T-cell (primary cell): ENCODE measurements around the gene IQGAP2. TPM values are rescaled to one million over a fixed set of nuclear protein-coding genes. Genes with fewer than 3 reads are reported as not detected.
A peak's percentile ranks its signal among the peaks of the same experiment; 100 is the strongest.

ENCODE experiments used
- ATAC-seq, 4 experiments: fragments of 200-7000 bp in 3 of 4; fragments of 150-1000 bp in 1 of 4; cut with Tn5 transposase; replicated peaks in 1 of 4; 1 replicate in 3 of 4; 2 replicates in 1 of 4; pipeline ENCODE4 v1.10.0; 2021; ENCODE audit warnings: moderate library complexity in 3 of 4, mild to moderate bottlenecking in 2 of 4, moderate number of reproducible peaks in 1 of 4
- CTCF ChIA-PET, 2 donors: fragments of 300-600 bp; sonication (Branson Sonifier 250); formaldehyde crosslinking; loops; one replicate each; lab custom pipeline; 2022; ENCODE audit warnings: antibody characterized with exemption in 2 of 2; lab: Charles Lee
- POLR2A ChIA-PET, 2 donors: fragments of 300-600 bp; sonication (Branson Sonifier 250); formaldehyde crosslinking; loops; one replicate each; lab custom pipeline; 2022; ENCODE audit warnings: antibody characterized with exemption in 2 of 2; lab: Charles Lee
- DNase-seq, 35 experiments: peaks; one replicate each; pipeline versions ENCODE4 v3.0.0 to v3.0.0-alpha.2; 2013 to 2023
- H3K27ac ChIP-seq: one replicate; pipeline ENCODE4 v1.5.1; 2013; ENCODE audit warnings: low read length
- H3K27me3 ChIP-seq, 2 experiments: replicated peaks in 1 of 2; 1 replicate in 1 of 2; 2 replicates in 1 of 2; pipeline versions ENCODE4 v1.6.1 to v1.7.0; 2013; ENCODE audit warnings: low read length in 1 of 2, mixed read lengths in 1 of 2; ENCODE audit not compliant: control insufficient read depth in 2 of 2, insufficient read depth in 2 of 2; ENCODE audit errors: extremely low read depth in 1 of 2
- H3K36me3 ChIP-seq, 2 donors: 1 replicate in 1 of 2; 2 replicates in 1 of 2; pipeline versions ENCODE4 v1.6.1 to v1.7.0; 2013; ENCODE audit warnings: low read length in 1 of 2; ENCODE audit not compliant: control insufficient read depth in 2 of 2, insufficient read depth in 1 of 2; ENCODE audit errors: extremely low read depth in 1 of 2
- H3K4me1 ChIP-seq, 2 experiments: 1 replicate in 1 of 2; 2 replicates in 1 of 2; pipeline versions ENCODE4 v1.6.1 to v1.7.0; 2013; ENCODE audit warnings: low read length in 2 of 2, mixed read lengths in 1 of 2; ENCODE audit not compliant: insufficient read depth in 2 of 2, control insufficient read depth in 1 of 2; ENCODE audit errors: extremely low read depth in 1 of 2
- H3K4me3 ChIP-seq, 2 donors: 1 replicate in 1 of 2; 2 replicates in 1 of 2; pipeline versions ENCODE4 v1.5.1 to v1.7.0; 2013; ENCODE audit warnings: mild to moderate bottlenecking in 2 of 2, low read length in 1 of 2, moderate library complexity in 1 of 2; ENCODE audit not compliant: control insufficient read depth in 1 of 2; ENCODE audit errors: extremely low read depth in 1 of 2
- H3K9me3 ChIP-seq: 2 replicates; pipeline ENCODE4 v1.7.0; 2013
- H3K27ac Mint-ChIP-seq, 2 donors: one replicate each; pipeline ENCODE4 v1.8.0; 2020 to 2021; ENCODE audit warnings: mild to moderate bottlenecking in 2 of 2, mixed read lengths in 2 of 2
- H3K27me3 Mint-ChIP-seq, 2 donors: one replicate each; pipeline ENCODE4 v1.8.0; 2021 to 2022; ENCODE audit warnings: mixed read lengths in 2 of 2
- H3K36me3 Mint-ChIP-seq: one replicate; pipeline ENCODE4 v1.8.0; 2021; ENCODE audit warnings: mixed read lengths
- H3K4me1 Mint-ChIP-seq, 3 donors: one replicate each; pipeline ENCODE4 v1.8.0; 2020 to 2022; ENCODE audit warnings: mixed read lengths in 3 of 3, mild to moderate bottlenecking in 1 of 3
- H3K4me3 Mint-ChIP-seq, 3 donors: one replicate each; pipeline ENCODE4 v1.8.0; 2020 to 2022; ENCODE audit warnings: mild to moderate bottlenecking in 3 of 3, mixed read lengths in 3 of 3, moderate library complexity in 3 of 3
- H3K9me3 Mint-ChIP-seq, 3 donors: one replicate each; pipeline ENCODE4 v1.8.0; 2020 to 2022; ENCODE audit warnings: mixed read lengths in 3 of 3
- WGBS: methylation state at CpG from one replicate; pipeline ENCODE4 v1.1.5; 2013; ENCODE audit warnings: missing lambda C conversion rate; ENCODE audit not compliant: insufficient coverage; 5-methylcytosine and 5-hydroxymethylcytosine counted together
- total RNA-seq, 35 experiments: library from RNA in 6 of 35; stranded (reverse) in 6 of 35; fragments of 120-200 nt in 1 of 35; gene quantifications; one replicate each; pipeline versions ENCODE4 v1.2.1 to v1.2.4 and lab custom pipeline; 2013 to 2026

IQGAP2 gene
- total RNA-seq, 5 donors from 2014 or later (not counting 1 experiment from before 2014, with no cell fraction given): 66.5 to 121 (median 72.5) TPM

DNA sequence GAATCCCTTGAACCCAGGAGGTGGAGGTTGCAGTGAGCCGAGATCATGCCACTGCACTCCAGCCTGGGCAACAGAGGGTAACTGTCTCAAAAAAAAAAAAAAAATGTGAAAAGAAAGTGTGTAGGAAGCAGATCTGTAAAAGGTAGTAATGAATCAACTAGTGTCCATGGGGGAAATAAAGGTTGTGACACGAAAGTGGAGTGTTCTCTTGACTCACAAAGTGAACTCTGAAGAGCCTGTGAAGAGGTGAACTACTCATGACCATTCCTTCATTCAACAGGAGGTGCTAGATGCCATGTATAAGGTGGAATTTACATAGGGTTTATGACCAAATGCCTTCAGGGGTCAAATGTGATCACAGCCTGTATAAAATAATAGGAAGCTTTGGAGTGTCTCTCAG, 12.8 kb downstream of the IQGAP2 start:
- ATAC-seq: no peak

GRCh38 chr5:76419597-76420298, 16.7 kb downstream of the IQGAP2 start:
- Histone ChIP-seq H3K4me3 (no peak overlapping the region), H3K27me3 (no peaks in the 10 kb centered on the region), H3K27ac (no peak overlapping the region), H3K36me3 (no peaks in the 10 kb centered on the region), H3K9me3 (no peaks in the 10 kb centered on the region), H3K4me1 (peaks cover under 1 to 9% of the 10 kb centered on the region in 2 experiments)
- peak overlapping the region in 1 of 2 donors; percentile 0 for H3K27ac Mint-ChIP-seq
- H3K4me1 Mint-ChIP-seq: peaks cover 58 to 74% (median 72%) of the 10 kb centered on the region in 3 donors
- no peaks in the 10 kb centered on the region for H3K9me3 Mint-ChIP-seq
- ChIA-PET POLR2A (interaction anchor here (0.6 kb wide), 3 partner anchors 32 to 238 kb away, joined by 3 to 6 read pairs (median 4); no protein-coding TSS in a partner anchor), CTCF (interaction anchor here (0.6 to 1.7 kb wide), 3 partner anchors 13 to 202 kb away, joined by 3 to 5 read pairs (median 3); no protein-coding TSS in a partner anchor)
- ATAC-seq: no peak
- DNase-seq: no peak
- no peak overlapping the region for H3K4me3 Mint-ChIP-seq
- WGBS: no CpG with 5 or more reads among the region's 1 CpG
- peaks cover 17% of the 10 kb centered on the region for H3K36me3 Mint-ChIP-seq
- no peaks in the 10 kb centered on the region for H3K27me3 Mint-ChIP-seq

More for the DNA sequence above, 12.8 kb downstream of the IQGAP2 start:
- no CpG with 5 or more reads among the region's 2 CpGs for WGBS
- no peaks in the 10 kb centered on the region for H3K36me3 ChIP-seq
- H3K27me3 ChIP-seq: no peaks in the 10 kb centered on the region
- Mint-ChIP-seq H3K4me1 (peaks cover 70 to 74% (median 71%) of the 10 kb centered on the region in 3 donors), H3K27ac (peak overlapping the region; percentile 55 to 56), H3K4me3 (no peak overlapping the region), H3K36me3 (peaks cover 24% of the 10 kb centered on the region), H3K27me3 (no peaks in the 10 kb centered on the region), H3K9me3 (no peaks in the 10 kb centered on the region)
- H3K27ac ChIP-seq: no peak overlapping the region
- H3K4me3 ChIP-seq: no peak overlapping the region
- CTCF ChIA-PET: interaction anchor here in 1 of 2 donors (0.6 to 0.7 kb wide), 3 partner anchors 12 to 172 kb away, joined by 3 read pairs; no protein-coding TSS in a partner anchor
- H3K4me1 ChIP-seq: peaks cover 0 to 14% of the 10 kb centered on the region in 2 experiments
- no peaks in the 10 kb centered on the region for H3K9me3 ChIP-seq
- DNase-seq: no peak
- POLR2A ChIA-PET: interaction anchor here (0.7 to 2.0 kb wide), 4 partner anchors 9 to 13 kb away, joined by 3 to 5 read pairs (median 4); no protein-coding TSS in a partner anchor

DNA sequence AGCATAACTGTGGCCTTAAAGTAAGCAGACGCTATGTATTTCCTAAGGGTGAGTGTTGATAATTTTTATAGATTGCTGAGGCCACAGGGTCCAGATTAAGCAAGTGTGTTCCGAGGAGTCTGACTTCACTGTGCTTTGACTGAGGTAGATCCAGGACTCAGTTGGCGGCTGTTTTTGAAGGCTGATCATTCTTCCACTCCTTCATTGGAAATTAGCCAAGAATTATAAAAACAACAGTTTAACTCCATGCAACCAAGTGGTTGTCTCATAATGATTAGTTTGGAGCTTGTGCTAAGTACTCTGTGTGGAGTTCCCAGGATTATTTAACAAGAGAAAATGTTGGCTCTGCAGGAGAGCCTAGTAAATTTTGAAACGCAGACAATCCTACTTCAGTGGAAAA, 19.1 kb downstream of the IQGAP2 start:
- Mint-ChIP-seq H3K4me3 (no peak overlapping the region), H3K9me3 (no peaks in the 10 kb centered on the region), H3K27ac (peak overlapping the region; percentile 49 to 52), H3K36me3 (peaks cover 11% of the 10 kb centered on the region), H3K4me1 (peaks cover 54 to 82% (median 76%) of the 10 kb centered on the region in 3 donors), H3K27me3 (no peaks in the 10 kb centered on the region)
- no peak for ATAC-seq
- Histone ChIP-seq H3K27ac (no peak overlapping the region), H3K36me3 (no peaks in the 10 kb centered on the region), H3K9me3 (no peaks in the 10 kb centered on the region), H3K27me3 (no peaks in the 10 kb centered on the region), H3K4me1 (peaks cover 4 to 25% of the 10 kb centered on the region in 2 experiments), H3K4me3 (no peak overlapping the region)
- POLR2A ChIA-PET: no interaction called here
- no peak for DNase-seq
- WGBS: 100% methylated on average over 2 of the region's 4 CpGs
- CTCF ChIA-PET: interaction anchor here (0.9 to 1.5 kb wide), 2 partner anchors 16 to 19 kb away, joined by 3 to 5 read pairs; partner anchors contain the start of gene IQGAP2 (in 1 of the 2)

DNA sequence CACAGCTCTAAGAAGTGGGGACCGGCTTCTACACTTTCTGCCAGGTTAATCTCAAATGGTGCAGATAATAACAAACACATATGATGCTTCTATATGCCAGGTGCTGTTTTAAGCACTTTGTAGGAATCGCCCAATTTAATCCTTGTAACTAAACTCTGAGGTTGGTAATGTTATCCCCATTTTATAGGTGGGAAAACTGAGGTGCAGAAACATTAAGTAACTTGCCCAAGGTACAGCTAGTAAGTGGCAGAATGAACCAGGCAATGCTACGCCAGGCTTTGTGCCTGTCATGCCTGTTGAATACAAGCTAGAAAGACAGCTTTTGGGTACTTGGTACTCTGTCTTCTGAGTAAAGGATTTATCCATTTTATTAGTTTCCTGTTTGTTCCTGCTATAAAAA, 19.7 kb downstream of the IQGAP2 start:
- Mint-ChIP-seq H3K36me3 (peaks cover 16% of the 10 kb centered on the region), H3K4me3 (no peak overlapping the region), H3K27ac (peak overlapping the region; percentile 49 to 52), H3K9me3 (no peaks in the 10 kb centered on the region), H3K27me3 (no peaks in the 10 kb centered on the region), H3K4me1 (peaks cover 59 to 87% (median 81%) of the 10 kb centered on the region in 3 donors)
- H3K4me1 ChIP-seq: peaks cover 4 to 25% of the 10 kb centered on the region in 2 experiments
- ATAC-seq (no peak), DNase-seq (no peak)
- ChIA-PET POLR2A (no interaction called here), CTCF (interaction anchor here in 1 of 2 donors (1.5 kb wide), 1 partner anchor 19 kb away, joined by 3 read pairs; the partner anchor contains the start of gene IQGAP2)
- no peaks in the 10 kb centered on the region for H3K27me3 ChIP-seq
- H3K9me3 ChIP-seq: no peaks in the 10 kb centered on the region
- H3K36me3 ChIP-seq: peaks cover 4 to 5% of the 10 kb centered on the region in 2 donors
- no CpG with 5 or more reads among the region's 3 CpGs for WGBS
- H3K4me3 ChIP-seq: no peak overlapping the region
- H3K27ac ChIP-seq: no peak overlapping the region

DNA sequence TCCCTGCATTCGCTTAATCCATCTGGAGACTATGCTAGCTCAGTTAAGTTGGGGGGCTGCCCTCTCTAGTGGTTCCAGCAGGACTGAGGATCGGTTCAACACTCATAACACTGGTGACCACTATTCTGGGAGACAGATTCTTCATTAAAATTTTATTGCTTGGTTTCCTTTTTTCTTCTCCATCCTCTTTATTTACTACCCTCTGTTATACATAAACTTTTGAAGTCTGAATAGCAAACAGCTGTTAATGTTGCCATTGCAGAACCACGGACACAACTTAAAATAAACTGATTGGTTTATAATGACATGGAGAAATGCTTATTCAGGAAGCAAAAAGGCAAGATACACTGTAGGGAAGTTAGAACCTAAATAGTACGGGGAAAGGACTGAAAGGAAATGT, 22.1 kb downstream of the IQGAP2 start:
- H3K4me1 ChIP-seq: peaks cover 4 to 31% of the 10 kb centered on the region in 2 experiments
- Mint-ChIP-seq H3K27me3 (no peaks in the 10 kb centered on the region), H3K36me3 (peaks cover 18% of the 10 kb centered on the region), H3K4me1 (peaks cover 55 to 81% (median 79%) of the 10 kb centered on the region in 3 donors), H3K27ac (peak overlapping the region; percentile 32 to 62), H3K9me3 (no peaks in the 10 kb centered on the region), H3K4me3 (peak overlapping the region in 1 of 3 donors; percentile 1)
- H3K27ac ChIP-seq: no peak overlapping the region
- 100% methylated on average over 2 of the region's 4 CpGs for WGBS
- ChIA-PET CTCF (interaction anchor here in 1 of 2 donors (0.5 kb wide), 1 partner anchor 12 kb away, joined by 11 read pairs; no protein-coding TSS in a partner anchor), POLR2A (no interaction called here)
- H3K9me3 ChIP-seq: no peaks in the 10 kb centered on the region
- peaks cover 6 to 8% of the 10 kb centered on the region in 2 donors for H3K36me3 ChIP-seq
- no peak for ATAC-seq
- no peaks in the 10 kb centered on the region for H3K27me3 ChIP-seq
- DNase-seq: no peak
- H3K4me3 ChIP-seq: no peak overlapping the region
